DMS153 (cell line): ENCODE measurements around the gene NKD2.
"Not testable (repeated sequence)": the region's sequence is repeated elsewhere in the genome, so short reads cannot be mapped to it uniquely, and the experiment has no call there.

Source experiments
- DNase-seq: peaks from one replicate; lab custom pipeline; 2025; lab: John Stamatoyannopoulos, UW

Gene NKD2, protein sequence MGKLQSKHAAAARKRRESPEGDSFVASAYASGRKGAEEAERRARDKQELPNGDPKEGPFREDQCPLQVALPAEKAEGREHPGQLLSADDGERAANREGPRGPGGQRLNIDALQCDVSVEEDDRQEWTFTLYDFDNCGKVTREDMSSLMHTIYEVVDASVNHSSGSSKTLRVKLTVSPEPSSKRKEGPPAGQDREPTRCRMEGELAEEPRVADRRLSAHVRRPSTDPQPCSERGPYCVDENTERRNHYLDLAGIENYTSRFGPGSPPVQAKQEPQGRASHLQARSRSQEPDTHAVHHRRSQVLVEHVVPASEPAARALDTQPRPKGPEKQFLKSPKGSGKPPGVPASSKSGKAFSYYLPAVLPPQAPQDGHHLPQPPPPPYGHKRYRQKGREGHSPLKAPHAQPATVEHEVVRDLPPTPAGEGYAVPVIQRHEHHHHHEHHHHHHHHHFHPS

DNA sequence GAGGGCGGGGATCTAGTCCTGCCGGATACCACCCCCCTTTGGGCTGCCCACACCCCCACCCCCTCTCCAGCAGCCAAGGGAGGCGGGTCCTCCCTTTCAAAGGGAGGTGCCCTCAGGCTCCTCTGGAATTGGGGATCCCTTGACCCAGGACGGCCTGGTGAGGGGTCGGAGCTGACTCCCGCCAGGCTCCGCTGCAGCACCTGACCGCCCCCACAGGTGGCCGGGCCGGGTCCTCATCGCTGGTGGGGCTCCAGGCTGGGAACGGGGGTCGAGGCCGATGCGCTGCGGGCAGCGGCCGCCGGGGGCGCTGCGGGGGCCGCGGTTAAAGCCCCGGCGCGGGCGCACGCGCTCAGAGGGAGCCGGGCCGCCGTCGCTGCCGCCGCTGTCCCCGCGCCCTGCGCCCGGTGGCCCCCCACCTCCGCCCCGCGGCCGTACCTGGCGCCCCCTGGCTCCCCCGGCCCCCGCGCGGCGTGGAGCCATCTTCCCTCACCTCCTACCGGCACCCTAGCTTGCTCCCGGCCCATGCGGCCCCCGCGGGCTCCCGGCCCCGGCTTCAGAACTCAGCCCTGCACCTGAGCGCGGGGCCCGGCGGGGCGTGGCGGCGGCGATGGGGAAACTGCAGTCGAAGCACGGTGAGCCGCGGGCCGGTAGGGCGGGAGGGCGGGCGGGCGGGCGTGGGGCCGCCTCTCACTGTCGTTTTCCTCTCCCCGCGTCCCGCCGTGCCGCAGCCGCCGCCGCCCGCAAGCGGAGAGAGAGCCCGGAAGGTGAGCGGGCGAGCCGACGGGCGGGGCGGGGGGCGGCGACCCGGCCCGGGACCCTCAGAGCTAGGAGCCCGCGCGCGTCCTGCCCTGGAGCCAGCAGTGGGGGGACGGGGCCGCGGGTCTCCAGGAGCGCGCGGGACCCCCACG is at the start of gene NKD2:
TSS of gene NKD2 (plus strand) at position 352 of the 908 bp plus-strand sequence. CDS start at position 608, 256 bp downstream.
- DNase-seq, result no peak

DNA sequence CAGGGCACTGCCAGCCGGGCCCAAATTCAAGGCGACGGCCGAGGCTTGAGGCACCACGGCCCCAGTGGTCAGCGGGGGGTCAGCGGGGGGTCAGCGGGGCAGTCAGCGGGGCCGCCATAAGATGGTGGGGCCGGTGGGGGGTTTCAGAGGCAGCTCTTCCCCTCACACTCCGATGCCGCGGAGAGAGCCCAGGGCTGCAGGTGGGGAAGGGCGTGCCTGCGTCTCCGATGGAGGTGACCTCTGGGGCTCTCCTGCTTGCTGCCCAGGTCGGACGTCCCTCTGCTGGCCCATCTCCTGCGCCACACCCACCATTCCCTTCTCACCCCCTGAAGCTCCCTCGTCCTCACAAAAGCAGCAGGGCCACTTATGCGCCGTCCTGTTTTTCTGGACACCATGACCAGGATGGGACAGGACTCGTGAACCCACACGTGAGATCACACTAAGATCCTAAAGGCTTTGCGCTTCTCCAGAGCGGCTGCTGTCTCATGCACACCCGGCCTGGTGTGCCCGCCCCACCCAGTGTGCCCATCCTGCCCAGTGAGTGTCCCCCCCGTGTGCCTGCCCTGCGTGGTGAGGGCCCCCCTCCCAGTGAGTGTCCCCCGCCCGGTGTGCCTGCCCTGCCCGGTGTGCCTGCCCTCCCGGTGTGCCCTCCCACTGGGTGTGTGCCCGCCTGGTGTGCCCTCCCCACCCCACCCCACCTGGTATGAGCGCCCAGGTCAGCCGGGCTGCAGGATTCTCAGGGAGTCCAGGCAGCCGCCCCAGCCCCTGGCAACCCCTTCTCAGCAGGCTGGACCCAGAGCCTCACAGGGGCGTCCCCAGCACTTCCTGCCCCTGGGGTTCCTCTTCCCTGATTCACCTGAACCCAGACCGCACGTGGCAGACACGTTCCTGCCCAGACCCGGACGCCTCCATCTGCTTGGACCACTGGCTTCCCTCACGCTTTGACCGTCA is 48.7 kb upstream of the NKD2 start:
- no peak for DNase-seq

DNA sequence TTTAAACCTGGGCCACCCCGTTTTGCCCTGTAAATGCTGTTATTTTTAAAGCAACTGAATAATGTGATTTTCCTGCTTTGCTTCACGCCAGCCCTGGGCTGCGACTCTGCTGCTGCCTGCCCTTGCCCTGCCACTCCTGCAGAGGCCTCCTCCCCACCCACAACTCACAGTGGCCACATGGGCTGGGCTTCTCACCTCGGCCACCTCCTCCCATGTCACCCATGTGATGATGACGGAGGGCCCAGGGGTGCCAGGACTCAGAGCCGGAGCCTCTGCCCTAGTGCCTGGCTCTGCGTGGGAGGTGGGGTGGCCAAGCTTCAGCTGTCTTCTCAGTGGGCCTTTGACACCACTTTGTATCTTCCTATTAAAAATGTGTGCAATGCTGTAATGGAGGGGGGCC is 48.1 kb upstream of the NKD2 start:
- DNase-seq, result no peak

DNA sequence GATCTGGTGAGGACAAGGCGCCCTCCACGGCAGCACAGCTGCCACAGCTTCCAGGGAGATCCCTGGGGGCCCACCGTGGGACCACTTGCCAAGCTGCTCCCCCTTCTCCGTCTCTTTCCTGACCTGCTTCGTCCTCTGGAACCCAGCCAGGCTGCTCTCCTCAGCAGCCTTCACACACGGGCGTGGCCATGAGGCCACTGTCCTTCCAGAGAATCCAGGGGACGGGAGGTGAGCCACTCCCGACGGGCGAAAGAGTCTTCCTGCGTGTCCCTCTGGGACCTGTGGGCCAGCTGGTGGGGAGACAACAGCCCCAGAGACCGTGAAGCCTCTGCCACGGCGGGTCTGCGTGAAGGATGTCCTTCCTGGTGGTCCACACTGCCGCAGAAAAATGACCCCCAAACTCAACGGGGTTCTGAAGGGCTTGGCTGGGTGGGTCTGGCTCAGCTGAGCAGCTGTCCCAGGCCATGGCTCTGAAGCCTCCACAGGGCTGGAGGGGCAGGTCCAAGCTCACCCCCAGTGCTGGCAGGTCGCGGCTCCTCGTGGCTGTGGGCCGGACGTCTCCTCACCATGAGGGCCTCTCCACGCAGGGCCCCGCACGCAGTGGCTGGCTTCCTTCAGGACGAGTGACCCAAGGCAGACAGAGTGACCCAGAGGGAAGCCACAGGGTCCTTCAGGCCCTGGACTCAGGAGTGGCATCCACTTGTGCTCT is 47.4 kb upstream of the NKD2 start:
- no peak for DNase-seq

DNA sequence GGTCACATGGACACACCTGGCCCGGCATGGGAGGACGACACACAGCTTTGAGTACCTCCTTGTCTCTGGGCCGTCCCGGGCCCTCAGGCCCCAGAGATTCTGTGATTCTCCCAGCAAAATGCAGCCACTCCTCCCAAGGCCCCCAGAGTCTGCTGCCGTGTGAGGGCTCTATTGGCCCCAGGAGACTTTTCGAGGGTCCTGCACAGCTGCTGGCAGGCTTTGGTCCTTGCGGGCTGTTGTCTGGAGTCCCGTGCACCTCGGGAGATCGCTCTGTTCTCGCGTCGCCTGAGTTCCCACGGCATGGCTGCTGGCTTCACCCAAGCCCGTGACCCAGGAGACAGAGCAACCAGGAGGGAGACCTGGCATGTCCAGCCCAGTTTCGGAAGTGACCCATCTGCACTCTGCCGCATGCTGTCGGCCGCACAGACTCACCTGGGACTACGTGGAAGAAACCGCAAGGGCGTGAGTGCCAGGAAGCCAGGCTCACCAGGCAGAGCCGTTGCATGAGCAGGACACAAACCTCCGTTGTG is 46.8 kb upstream of the NKD2 start:
- no peak for DNase-seq

DNA sequence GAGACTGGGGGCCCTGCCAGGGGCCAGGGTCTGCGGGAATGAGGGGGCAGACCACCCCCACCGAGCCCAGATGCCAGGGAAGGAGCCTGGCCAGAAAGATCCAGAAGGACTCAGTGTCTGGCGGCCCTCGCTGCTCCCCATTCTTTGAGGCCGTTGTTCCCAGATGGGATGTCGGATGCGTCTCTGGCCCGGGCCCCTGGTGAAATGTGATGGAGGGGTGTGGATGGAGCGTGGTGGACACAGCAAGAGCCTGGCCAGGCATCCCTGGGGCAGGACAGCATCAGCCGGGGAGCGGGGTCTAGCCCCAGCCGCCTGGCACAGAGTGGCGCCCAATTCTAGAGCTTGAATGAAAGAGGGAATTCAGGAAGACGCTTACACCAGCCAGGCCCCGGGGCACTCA is 46.2 kb upstream of the NKD2 start:
- no peak for DNase-seq

DNA sequence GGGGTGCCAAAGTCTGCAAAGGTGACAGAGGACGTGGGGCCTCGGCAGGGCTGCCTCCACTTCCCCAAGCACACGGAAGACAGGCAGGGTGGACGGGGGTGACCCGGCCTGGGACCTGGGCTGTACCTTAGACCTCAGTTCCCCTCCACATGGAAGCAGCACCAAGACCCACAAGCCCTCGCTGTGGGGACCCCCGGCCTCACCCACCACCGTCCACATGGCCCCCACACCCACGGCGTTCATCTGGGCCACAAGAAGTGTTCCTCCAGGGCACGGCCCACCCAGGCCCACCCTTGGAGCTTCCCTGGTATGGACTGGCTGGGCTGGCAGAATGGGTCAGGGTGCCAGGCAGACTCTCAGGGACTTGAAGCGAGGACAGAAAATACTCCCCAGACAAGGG is 45.8 kb upstream of the NKD2 start:
- no peak for DNase-seq

DNA sequence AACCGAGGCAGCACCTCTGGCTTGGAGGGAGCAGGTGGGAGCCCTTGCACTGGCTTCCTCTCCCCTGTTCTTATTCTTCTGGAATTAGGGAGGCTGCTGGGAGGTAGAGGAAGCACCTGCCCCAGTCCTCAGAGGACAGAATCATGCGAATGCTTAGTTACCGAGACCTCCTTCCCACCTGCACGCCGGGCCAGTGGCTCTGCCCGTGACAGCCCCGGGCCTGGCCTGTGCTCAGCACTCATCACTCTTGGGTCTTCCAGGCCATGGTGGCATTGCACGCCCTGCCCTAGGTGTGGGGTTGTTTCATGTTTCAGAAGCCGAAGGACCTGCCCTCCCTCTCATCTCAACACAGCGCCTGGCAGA is 45.3 kb upstream of the NKD2 start:
- DNase-seq, result no peak

DNA sequence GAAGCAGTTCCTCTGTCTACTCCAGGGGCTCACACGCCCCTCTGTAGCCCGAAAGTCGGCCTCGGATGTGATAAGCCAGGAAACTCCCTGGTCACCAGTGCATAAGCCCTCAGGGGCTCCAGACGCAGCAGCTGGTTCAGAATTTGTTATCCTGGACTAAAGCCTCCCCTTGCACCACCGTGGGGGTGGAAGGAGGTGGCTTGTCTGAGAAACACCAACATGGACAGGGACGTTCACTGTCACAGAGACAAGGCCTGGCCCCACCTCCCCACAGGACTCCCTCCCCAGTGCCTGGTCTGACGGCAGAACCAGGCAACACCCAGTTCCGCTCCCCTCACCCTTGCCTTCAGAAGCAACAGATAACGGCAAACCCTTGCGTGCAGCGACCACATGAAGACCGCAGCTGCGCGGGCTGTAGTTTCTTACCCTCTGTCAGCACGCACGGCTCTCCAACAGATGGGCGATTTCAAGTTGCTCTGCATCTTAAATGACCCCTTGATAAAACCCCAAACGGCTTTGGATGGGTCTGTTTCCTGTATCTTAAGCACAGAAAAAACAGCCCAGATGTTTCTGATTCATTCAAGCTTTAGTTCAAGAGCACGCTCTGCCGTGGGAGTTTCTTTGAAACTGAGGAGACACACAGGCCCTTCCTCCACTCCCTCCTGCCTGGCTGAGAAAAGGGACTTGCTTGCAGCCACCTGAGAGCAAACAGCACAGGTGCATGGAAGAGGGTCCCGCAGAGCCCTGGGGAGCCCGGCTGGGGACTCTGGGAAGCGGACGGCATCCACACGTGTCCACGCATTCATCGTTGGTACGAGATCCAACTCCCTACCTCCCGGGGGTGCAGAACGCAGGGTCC is 44.7 kb upstream of the NKD2 start:
- no peak for DNase-seq

DNA sequence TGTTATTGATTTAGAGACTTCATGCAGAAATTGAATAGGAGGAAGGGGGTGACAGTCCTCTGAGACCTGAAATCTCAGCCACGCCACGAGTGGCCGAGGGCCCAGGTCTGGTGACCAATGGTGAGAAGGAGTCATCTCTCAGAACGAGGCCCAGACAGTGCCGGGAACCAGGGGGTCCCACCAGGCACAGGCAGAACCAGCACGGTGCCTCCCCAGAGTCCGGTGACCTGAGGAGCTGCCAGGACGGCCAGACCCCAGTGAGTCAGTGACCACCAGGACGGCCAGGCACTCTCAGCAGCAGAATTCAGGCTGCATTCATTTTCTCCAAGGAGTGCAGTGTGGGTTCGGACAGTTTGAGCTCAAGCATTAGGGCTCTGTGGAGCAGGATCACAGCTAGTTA is 43.8 kb upstream of the NKD2 start:
- no peak for DNase-seq

DNA sequence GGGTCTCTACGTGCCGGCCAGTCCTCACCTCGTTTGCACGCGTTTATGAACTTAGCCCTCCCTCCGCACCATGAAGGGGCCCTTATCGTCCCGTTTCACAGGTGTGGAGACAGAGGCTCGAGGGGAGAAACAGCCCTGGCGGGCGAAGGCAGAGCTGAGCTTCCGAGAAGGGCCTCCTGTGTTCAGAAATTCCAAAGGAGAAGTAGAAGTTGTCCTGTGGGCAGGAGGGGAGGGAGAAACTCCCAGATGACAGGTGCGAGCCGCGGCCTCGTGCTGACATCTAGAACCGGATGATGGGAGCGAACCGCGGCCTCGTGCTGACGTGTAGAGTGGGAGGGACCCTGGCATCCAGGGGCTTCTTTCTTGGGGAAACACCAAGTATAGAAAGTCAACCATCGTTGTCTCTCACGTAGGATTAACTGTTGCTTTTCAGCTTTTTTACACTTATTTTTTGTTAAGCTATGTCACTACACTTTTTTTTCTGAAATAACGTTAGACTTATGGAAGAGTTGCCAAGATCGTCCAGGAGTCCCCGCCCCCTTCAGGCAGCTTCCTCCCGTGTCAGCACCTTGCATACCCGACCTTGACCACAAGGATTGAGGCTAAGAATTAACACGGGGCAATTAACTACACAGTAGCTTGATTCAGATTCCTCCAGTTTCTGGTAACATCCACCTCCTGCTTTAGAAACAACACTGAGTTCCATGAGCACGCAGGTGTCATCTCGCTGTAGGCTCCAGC is 42.8 kb upstream of the NKD2 start:
- no peak for DNase-seq

DNA sequence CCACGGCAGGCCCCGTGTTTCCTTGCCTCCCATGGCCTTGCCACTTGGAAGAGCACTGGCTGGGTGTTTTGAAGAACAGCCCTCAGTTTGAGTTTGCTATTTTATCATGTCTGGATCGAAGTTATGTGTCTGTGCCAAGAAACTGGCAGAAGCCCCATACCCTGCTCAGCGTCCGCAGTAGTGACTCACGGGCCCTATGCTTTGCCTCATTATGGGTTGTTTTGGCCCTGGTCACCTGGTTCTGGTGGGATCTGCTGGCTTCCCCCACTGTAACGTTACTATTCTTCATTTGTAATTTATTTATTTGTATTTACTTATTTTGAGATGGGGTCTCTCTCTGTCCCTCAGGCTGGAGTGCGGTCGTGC is 42.3 kb upstream of the NKD2 start:
- DNase-seq, result no peak

DNA sequence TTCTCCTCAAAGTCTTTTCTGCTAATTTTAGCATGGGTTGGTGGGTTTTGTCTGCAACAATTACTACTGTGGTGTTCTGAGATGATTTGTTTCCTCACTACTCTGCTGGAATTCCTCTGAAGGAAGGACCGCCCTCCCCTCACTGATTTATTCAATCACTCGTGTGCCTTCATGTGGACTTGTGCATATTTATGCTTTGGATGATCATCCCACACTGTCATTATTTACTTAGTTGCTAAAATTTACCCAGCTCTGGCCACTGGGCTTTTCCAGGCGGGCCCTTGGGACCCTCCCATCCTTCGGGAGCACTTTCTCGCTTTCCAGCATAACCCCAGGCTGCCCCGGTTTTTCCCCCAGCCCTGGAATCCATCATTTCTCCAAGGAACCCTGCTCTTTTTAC is 41.7 kb upstream of the NKD2 start:
- no peak for DNase-seq

DNA sequence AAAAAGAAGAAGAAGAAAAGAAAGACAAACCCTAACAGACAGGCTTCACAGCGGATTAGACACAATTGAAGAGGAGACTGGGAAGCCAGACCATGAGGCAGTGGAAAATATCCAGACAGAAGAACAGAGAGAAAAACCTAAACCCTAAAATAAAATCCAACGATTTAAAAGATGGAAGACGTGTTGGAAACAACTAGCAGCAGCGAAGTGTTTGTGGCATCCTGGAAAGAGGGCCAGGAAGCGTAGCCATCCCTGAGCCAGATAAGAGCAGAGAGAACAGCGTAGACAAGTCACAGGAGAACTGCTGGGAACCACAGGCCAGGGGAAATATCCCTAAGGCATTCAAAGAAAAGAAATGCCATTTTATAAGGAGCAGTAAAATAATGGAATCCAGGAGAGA is 39.7 kb upstream of the NKD2 start:
- no peak for DNase-seq

DNA sequence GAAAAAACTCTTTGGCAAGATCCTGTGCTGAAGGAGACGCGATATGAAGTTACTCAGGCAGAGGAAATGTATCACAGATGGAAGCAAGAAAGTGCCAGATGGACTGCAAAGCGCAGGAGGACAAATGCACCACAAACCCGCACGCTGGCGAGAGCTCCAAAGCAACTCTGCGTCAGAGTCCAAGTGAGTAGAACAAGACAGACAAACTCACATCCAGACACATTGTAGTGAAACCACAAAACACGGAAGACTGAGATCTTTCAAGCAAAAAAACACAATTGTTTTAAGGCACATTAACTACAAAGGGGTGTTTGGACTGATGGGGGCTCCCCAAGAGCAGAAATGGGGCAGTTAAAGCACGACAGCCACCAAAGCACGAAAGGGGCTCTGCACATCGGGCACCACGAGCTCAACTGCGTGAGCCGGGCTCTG is 39.2 kb upstream of the NKD2 start:
- no peak for DNase-seq

DNA sequence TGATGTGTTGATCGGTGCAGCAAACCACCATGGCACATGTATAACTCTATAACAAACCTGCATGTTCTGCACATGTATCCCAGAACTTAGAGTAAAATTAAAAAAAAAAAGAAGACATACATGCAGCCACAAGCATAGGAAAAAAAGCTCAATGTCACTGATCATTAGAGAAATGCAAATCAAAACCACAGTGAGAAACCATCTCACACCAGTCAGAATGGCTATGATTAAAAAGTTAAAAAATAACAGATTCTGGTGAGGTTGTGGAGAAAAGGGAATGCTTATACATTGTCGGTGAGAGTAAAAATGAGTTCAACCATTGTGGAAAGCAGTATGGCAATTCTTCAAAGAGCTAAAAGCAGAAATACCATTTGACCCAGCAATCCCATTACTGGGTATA is 36.0 kb upstream of the NKD2 start:
- DNase-seq, result not testable (repeated sequence)

DNA sequence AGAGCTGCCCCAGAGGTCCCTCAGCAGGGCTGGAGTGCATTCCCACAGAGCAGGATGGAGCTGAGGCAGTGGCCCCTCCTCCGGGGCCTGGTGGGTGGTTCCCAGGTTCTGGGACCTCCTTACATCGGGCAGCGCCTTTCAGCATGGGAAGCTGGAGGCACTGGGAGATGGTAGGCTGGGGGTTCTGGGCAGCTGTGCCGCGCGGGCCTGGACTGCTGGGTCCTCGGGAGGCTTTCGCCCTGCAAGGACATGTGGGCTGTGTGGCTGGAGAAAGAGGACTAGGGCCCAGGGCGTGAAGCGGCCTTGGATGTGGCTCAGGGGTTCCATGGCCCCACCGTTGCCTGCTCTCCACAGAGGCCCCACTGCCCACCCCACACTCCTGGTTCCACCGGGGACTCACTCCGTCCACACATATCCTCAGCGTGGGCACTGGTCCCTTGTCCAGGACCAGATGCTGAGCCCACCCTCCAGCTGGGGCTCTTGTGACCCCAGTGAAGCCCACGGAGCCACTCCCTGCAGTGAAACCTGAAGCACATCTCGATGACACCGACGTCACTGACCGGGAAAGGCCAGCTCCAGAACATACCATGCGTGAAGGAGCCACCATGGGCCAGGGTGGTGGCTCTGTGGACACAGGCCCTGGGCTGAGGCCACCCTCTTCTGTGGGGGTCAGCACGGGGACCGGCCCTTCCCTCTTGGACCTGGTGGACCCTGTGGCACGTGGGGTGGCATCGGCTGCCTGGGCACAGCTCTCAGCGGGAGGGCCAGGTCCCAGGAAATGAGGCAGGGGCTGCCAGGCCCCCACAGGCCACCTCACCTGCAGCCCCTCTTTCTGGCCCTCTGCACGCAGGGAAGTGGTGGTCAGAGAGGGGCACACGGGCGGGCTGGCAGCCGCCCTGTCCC is 31.5 kb upstream of the NKD2 start:
- no peak for DNase-seq

DNA sequence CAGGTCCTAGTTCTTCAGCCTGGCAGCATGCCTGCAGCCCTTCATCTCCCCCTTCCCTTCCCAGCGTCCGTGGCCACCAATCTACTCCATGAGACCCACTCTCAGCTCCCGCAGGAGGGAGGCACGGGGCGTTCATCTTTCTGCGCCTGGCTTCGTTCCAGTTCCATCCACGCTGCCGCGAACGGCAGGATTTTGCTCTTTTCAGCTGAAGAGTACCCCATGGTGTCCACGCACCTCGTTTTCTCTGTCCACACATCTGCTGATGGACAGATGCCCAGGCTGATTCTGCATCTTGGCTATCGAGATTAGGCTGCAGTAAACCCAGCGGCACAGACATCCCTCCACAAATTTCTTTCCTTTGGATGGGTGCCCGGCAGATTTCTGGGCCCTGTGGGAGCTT is 30.5 kb upstream of the NKD2 start:
- no peak for DNase-seq
